ENCODE results near the gene GJB5. TPM values are rescaled to one million over a fixed set of nuclear protein-coding genes. Genes with fewer than 3 reads are reported as not detected.

GJB5 gene
- total RNA-seq, 6 experiments from 2014 or later: 0.59 to 0.77 (median 0.69) TPM; not detected in 2

GRCh38 chr1:34777519-34778321, 22.9 kb downstream of the GJB5 start:
- H3K4me3 Mint-ChIP-seq: no peak overlapping the region
- no peaks in the 10 kb centered on the region for H3K36me3 Mint-ChIP-seq (ENCODE audit: low read depth)
- no peak overlapping the region for H3K27ac Mint-ChIP-seq
- no peaks in the 10 kb centered on the region for H3K9me3 Mint-ChIP-seq
- no peak for DNase-seq
- peaks cover 24% of the 10 kb centered on the region for H3K27me3 Mint-ChIP-seq (ENCODE audit: insufficient read depth)
- TF ChIP-seq CTCF (IDR thresholded peaks at IDR 0.05): no peak
- H3K4me1 Mint-ChIP-seq (ENCODE audit: low read depth): peaks cover 6% of the 10 kb centered on the region

GRCh38 chr1:34778381-34778780, 23.5 kb downstream of the GJB5 start:
- no peaks in the 10 kb centered on the region for H3K36me3 Mint-ChIP-seq (ENCODE audit: low read depth)
- DNase-seq: no peak
- peaks cover 29% of the 10 kb centered on the region for H3K27me3 Mint-ChIP-seq (ENCODE audit: insufficient read depth)
- TF ChIP-seq CTCF (IDR thresholded peaks at IDR 0.05): no peak
- H3K4me3 Mint-ChIP-seq: no peak overlapping the region
- H3K4me1 Mint-ChIP-seq (ENCODE audit: low read depth): peaks cover 13% of the 10 kb centered on the region
- H3K9me3 Mint-ChIP-seq: no peaks in the 10 kb centered on the region
- H3K27ac Mint-ChIP-seq: no peak overlapping the region

- H3K36me3 Mint-ChIP-seq (ENCODE audit: low read depth): no peaks in the 10 kb centered on the region
- H3K4me3 Mint-ChIP-seq: no peak overlapping the region
- no peak for DNase-seq
- peaks cover 19% of the 10 kb centered on the region for H3K4me1 Mint-ChIP-seq (ENCODE audit: low read depth)
- peaks cover 29% of the 10 kb centered on the region for H3K27me3 Mint-ChIP-seq (ENCODE audit: insufficient read depth)
- TF ChIP-seq CTCF (IDR thresholded peaks at IDR 0.05): no peak
- H3K9me3 Mint-ChIP-seq: no peaks in the 10 kb centered on the region
- H3K27ac Mint-ChIP-seq: no peak overlapping the region
Observed at GRCh38 chr1:34779005-34779404, 24.2 kb downstream of the GJB5 start.

- TF ChIP-seq CTCF (IDR thresholded peaks at IDR 0.05): no peak
- Mint-ChIP-seq H3K4me1 (ENCODE audit: low read depth) (peaks cover 22% of the 10 kb centered on the region), H3K9me3 (no peaks in the 10 kb centered on the region), H3K36me3 (ENCODE audit: low read depth) (no peaks in the 10 kb centered on the region), H3K27me3 (ENCODE audit: insufficient read depth) (peaks cover 29% of the 10 kb centered on the region), H3K27ac (no peak overlapping the region), H3K4me3 (no peak overlapping the region)
- DNase-seq: no peak
Observed at GRCh38 chr1:34779526-34779925, 24.7 kb downstream of the GJB5 start.

- no peaks in the 10 kb centered on the region for H3K36me3 Mint-ChIP-seq (ENCODE audit: low read depth)
- peaks cover 22% of the 10 kb centered on the region for H3K4me1 Mint-ChIP-seq (ENCODE audit: low read depth)
- H3K9me3 Mint-ChIP-seq: no peaks in the 10 kb centered on the region
- H3K27me3 Mint-ChIP-seq (ENCODE audit: insufficient read depth): peaks cover 29% of the 10 kb centered on the region
- no peak overlapping the region for H3K4me3 Mint-ChIP-seq
- TF ChIP-seq CTCF (IDR thresholded peaks at IDR 0.05): no peak
- no peak overlapping the region for H3K27ac Mint-ChIP-seq
- DNase-seq: no peak
Observed at GRCh38 chr1:34779962-34780361, 25.1 kb downstream of the GJB5 start.
